ENCODE data around the gene FTH1. TPM values are rescaled to one million over a fixed set of nuclear protein-coding genes. Genes with fewer than 3 reads are reported as not detected.
A peak's percentile ranks its signal among the peaks of the same experiment; 100 is the strongest.

FTH1 gene
- total RNA-seq, 1 experiment from 2014 or later: 2,410 TPM

DNA sequence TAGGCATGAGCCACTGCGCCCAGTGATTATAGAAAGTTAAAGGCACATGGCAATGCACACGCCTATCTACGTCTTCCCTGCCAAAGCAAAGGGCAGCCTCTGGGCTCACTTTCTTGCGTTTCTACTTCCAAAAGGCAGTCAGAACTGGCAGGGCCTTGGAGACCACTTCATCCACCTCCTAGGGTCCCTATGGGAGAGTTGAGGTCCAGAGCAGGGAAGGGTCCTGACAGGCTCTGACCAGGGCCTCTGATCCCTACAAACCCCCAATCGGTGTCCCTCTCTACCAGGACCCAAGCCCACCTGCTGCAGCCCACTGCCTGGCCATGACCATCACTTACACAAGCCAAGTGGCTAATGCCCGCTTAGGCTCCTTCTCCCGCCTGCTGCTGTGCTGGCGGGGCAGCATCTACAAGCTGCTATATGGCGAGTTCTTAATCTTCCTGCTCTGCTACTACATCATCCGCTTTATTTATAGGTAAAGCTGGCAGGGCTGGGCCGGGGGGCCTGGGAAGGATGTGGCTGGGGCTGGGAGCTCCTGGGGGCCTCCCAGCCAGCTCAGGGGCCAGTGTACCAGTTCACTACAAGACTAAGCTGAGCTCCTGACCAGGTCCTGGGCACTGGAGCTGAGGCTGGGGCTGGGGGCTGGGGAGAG is 15.8 kb downstream of the FTH1 start:
- no peak for DNase-seq (ENCODE audit: extremely low read depth, low read depth)

DNA sequence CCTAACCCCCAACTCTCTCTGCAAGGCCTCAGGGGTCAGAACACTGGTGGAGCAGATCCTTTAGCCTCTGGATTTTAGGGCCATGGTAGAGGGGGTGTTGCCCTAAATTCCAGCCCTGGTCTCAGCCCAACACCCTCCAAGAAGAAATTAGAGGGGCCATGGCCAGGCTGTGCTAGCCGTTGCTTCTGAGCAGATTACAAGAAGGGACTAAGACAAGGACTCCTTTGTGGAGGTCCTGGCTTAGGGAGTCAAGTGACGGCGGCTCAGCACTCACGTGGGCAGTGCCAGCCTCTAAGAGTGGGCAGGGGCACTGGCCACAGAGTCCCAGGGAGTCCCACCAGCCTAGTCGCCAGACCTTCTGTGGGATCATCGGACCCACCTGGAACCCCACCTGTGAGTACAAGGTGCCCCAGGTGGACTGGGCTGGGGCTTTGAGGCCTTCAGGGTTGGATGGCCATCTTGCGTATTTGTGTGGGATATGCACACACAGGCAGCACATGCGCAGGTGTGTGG is 17.3 kb downstream of the FTH1 start, which contains the start of gene BEST1:
Gene BEST1, plus strand, starts transcription at position 317 of the 513 bp plus-strand sequence. CDS start 1,456 bp downstream, outside the sequence.
- DNase-seq (ENCODE audit: extremely low read depth, low read depth): no peak

DNA sequence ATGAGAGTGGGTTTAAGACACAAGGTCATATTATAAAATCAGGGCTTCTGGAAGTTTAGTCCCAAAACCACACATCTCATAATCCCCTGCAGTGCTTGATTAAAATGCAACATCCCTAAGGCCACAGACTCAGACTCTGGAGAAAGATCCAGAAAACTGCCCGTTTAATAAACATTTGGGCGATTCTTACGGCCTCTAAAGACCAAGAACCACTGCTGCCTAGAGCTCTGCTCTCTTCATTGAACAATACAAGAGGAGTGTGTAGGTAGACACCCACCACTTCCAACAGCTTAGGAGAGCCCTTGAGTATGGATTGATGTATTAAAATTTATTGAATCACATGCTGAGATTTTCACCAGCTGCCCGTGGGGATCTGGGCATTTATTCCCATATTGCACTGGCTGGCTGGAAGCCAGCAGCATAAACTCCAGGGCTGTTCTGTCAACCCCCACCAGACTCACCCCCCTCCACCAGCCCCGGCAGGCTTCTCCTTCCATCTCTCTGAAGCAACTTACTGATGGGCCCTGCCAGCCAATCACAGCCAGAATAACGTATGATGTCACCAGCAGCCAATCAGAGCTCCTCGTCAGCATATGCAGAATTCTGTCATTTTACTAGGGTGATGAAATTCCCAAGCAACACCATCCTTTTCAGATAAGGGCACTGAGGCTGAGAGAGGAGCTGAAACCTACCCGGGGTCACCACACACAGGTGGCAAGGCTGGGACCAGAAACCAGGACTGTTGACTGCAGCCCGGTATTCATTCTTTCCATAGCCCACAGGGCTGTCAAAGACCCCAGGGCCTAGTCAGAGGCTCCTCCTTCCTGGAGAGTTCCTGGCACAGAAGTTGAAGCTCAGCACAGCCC is 18.0 kb downstream of the FTH1 start:
- DNase-seq (ENCODE audit: extremely low read depth, low read depth): peak; percentile 94

DNA sequence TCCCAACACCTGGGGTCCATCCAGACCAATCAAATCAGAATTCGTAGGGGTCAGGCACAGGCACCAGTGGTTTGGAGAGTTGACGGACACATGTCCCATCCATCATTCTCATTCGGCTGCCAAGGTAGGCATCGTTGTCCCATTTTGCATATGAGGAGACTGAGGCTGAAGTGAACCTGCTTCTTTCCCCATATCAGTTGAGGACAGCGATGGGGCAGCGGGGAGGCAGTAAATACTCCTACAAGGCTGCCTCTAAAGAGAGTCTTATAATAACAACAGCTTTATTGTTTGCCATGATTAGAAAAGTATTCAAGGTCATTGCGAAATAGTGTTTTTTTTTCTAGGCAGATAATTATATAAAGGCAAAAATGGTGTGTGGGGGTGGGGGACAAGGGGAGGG is 18.9 kb downstream of the FTH1 start:
- DNase-seq (ENCODE audit: extremely low read depth, low read depth): no peak

DNA sequence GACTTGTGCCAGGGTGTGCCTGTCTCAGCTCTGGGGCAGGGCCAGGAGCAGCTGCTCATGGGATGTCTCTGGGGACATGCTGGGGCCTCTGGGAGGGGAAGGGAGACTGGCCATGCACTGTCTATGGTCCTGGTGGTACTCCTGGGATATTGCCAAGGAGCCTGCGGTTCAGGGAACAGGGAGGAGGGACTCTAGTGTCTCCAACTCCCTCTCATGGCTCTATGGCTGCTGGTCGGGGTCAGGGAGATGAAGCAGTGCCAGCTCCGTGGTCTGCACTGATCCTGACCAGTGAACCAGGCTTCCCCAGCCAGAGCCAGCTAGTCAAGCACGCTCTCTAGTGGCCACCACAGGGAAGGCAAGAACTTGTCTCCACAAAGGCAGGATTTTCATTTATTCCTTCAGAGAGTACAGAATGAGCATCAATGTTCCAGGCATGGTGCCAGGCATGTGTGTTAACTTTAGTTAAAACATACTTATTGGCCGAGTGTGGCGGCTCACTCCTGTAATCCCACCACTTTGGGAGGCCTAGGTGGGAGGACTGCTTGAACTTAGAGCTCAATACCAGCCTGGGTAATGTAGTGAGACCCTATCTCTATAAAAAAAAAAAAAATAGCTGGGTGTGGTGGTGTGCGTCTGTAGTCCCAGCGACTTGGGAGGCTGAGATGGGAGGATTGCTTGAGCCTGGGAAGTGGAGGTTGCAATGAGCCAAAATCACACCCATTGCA is 19.8 kb downstream of the FTH1 start:
- DNase-seq (ENCODE audit: extremely low read depth, low read depth): peak; percentile 81

DNA sequence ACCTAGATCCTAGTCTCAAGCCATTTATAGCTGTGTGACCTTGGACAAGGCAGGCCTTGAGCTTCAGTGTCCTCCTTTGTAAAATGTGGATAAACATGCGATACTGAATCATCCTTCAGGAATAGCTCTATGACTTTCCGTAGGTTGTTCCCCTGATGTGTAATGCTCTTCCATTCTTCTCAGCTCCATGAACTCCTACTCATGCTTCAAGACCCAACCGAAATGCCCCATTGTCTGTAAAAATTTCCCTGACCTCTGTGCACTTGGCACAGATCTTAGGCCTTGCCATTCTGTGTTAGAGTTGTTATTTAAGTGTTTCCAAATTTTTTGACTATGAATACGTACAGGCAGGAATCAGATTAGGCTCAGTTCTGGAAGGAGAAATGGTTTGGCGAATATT is 20.5 kb downstream of the FTH1 start:
- DNase-seq (ENCODE audit: extremely low read depth, low read depth): no peak

DNA sequence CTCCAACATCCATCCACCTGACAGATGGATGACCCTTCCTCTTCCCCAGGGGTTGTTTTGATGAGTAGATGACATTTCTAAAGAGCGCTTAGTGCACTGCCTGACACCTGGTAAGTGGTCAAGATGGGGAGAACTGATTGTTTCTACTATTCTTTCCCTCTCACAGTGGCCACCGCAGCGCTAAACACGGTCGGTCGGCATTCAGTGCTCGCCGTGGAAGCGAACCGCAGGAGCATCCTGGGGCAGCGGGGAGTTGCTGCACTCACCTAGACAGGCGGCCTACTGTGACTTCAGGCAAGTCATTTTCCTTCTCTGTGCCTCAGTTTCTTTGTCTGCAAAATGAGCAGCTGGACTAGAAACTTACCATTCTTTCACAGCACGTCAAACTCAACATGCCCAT is 22.2 kb downstream of the FTH1 start:
- no peak for DNase-seq (ENCODE audit: extremely low read depth, low read depth)

DNA sequence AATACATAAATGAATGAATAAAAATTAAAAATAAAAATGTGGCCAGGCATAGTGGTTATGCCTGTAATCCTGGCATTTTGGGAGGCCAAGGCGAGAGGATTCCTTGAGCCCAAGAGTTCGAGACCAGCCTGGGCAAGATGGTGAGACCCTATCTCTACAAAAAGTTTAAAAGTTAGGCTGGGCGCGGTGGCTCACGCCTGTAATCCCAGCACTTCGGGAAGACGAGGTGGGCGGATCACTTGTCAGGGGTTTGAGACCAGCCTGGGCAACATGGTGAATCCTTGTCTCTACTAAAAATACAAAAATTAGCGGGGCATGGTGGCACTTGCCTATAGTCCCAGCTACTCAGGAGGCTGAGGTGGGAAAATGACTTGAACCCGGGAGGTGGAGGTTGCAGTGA is 27.0 kb downstream of the FTH1 start:
- no peak for DNase-seq (ENCODE audit: extremely low read depth, low read depth)

DNA sequence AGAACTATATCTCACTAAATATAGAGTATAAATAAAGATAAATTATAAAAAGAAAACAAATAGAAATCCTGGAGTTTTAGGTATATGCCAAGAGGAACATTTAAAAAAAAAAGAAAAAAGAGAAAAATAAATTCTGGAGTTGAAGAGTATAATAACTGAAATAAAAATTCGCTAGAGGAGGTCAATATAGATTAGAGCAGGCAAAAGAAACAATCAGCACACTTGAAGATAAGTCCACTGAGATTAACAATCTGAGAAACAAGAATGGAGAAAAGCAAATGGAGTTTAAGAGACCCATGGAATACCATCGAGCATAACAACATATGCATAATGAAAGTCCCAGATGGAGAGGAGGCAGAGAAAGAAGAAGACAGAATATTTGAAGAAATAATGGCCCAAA is 31.6 kb downstream of the FTH1 start:
- no peak for DNase-seq (ENCODE audit: extremely low read depth, low read depth)

DNA sequence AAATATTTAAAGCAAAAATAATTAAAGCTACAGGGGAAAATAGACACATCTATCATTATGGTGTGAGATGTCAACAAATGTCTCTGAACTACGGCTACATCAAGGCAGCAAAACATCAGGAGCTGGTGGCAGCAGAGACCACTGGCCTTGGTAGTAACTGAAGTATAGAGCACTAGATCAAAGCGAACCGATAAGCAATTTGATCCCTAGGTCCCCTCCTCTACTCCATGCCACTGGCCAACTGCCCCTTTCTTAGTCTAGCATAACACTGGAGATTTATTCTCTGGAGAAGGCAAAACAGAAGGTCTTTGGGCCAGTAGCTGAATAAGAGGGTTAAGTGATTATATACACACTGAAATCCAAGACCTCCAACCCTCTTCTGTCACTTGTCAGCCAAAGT is 36.5 kb downstream of the FTH1 start:
- no peak for DNase-seq (ENCODE audit: extremely low read depth, low read depth)

DNA sequence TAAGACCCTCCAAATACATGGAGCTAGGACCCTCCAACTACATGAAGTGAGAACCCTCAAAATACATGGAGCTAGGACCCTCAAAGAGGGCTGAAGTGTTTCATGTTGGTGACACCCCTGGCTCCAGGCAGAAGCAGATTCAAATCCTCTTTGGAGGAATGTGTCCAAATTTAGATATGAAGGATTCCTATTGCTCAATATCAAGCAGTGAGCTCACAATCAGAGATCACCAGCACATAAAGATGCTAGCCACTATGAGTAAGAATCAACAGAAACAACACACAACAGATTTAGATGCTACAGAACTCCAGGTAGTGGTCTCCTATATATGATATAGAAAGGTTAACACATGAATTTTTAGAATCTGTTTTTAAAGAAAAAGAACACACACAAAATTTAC is 38.8 kb downstream of the FTH1 start:
- no peak for DNase-seq (ENCODE audit: extremely low read depth, low read depth)

DNA sequence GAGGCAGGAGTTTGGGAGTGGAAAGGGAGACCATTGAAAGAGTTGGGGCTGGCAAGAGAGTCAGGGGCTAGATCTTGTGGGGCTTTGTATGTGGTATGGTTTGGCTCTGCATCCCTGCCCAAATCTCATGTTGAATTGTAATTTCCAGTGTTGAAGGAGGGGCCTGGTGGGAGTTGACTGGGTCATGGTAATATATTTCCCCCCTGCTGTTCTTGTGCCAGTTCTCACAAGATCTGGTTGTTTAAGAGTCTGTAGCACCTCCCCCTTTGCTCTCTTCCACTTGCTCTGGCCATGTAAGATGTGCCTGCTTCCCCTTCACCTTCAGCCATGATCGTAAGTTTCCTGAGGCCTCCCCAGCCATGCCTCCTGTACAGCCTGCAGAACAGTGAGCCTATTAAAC is 39.9 kb downstream of the FTH1 start:
- no peak for DNase-seq (ENCODE audit: extremely low read depth, low read depth)

DNA sequence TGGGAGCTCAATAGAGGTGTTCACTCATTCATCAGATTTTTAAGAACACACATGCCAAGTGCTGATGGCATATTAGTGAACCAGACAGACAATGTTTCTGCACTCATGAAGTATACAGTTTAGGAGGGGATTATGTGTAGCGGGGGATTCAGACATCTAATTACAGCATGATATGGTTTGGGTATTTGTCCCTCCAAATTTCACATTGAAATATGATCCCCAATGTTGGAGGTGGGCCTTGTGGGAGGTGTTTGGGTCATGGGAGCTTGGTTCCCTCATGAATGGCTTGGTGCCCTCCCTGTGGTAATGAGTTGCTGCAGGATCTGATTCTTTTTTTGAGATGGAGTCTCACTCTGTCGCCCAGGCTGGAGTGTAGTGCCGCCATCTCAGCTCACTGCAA is 41.2 kb downstream of the FTH1 start:
- DNase-seq (ENCODE audit: extremely low read depth, low read depth): no peak

DNA sequence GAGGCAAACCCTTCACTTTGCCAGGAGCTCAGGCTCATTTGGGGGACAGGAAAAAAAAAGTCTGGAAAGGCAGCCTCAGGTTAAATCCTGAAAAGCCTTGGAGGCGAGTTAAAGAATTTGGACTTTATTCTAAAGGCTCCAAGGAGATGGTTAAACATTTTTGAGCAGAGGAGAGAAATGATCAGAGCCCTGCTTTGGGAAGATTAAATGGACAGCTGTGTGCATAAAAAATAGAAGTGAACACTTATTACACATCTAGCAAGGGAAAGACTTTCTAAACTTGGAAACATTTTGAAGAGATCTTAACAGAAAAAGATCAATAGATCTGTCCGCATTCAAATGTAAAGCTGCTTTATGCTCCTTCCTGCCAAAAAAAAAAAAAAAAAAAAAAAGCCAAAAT is 41.7 kb downstream of the FTH1 start:
- no peak for DNase-seq (ENCODE audit: extremely low read depth, low read depth)

DNA sequence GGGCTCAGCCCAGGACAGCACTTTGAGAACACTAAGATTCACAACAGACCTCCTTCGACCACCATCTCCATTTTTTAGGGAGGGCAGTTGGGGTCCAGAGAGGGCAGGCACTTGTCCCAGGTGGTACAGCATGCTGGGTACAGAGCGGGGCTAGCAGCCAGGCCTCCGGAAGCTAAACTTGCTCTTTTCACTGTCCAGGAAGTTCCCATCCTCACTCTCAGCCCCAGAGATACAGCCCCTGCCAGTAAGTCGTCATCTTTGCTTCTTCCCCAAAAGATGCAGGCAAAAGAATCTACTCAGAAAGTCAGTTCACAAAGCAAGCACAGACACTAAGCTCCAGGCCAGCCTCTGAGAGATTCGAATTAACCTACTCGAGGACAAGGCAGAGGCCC is 43.4 kb downstream of the FTH1 start:
- DNase-seq (ENCODE audit: extremely low read depth, low read depth): no peak

DNA sequence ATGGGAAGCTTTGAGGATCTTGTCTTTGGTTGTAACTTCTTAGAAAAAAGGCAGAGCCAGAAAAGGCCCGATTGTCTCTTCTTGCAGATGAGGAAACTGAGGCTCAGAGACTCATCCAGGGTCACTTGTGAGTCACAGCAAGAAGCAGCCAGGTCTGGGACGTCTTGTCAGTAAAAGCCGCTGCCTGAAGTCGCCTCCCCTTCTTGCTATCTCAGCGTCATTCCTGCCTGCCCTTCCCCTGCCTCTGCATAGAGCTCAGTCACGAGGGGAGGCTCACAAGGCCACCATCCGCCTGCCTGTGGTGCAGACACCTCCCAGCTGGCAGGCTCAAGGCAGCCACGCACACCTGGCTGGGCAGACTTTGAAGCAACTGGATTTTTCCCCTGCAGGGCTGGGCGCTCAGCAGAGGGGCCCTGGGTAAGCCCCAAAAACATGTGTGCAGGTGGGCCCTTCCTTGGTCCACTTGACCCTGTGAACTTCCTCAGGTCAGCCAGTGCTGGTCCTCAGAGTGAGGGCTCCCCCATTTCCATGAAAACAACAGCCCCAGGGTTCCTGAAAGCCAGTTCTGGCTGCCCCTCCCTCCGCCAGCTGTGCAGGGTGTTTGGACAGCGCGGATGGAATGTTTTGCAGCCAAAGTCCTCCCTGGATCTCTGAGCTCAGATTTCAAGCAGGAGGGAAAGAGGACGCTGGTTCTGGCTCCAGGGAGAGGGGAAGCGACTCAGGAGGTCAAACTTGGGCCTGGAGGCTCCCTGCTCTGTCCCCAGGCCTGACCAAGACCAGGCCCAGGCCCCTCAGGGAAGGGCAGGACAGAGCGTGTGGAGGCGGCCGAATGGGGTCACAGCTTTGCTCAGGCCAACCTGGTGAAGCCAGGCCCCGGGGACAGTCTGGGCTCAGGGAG is 44.0 kb downstream of the FTH1 start:
- DNase-seq (ENCODE audit: extremely low read depth, low read depth): no peak

DNA sequence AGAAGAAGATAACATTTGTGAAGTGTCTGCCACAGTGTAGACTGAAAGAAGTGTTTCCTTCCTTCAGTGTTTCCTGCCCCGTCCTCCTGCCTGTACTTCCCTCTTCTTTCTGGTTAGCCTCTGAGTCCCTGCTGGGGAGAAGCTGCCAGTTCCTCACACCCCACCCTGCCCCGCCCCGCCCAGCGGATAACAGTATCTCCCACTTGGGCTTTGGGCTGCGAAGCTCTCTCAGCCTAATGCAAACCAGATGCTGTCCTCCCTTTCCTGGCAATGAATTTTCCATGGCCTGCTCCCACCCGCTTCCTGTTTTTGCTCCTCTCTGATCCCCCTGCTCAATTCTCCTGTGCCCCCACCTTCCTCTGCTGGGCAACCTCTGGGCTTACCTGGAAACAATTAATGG is 44.9 kb downstream of the FTH1 start:
- DNase-seq (ENCODE audit: extremely low read depth, low read depth): no peak

DNA sequence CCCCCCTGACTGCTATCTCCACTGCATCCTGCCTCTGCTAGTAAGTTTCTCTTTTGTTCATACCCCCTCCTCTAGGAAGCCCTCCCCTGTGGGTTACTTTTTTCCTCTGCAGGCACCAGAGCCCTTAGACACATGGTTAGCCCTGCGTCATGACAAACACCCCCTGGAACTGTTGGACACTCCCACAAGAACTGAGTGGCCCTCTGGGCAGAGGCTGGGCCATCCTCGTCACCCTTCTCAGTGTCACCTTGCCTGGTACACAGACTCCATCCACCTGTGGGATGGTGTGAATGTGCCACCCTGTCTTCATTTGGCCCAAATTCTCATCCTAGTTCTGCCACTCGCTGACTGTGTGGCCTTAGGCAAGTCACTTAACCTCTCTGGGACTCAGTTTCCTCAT is 46.0 kb downstream of the FTH1 start:
- DNase-seq (ENCODE audit: extremely low read depth, low read depth): no peak

DNA sequence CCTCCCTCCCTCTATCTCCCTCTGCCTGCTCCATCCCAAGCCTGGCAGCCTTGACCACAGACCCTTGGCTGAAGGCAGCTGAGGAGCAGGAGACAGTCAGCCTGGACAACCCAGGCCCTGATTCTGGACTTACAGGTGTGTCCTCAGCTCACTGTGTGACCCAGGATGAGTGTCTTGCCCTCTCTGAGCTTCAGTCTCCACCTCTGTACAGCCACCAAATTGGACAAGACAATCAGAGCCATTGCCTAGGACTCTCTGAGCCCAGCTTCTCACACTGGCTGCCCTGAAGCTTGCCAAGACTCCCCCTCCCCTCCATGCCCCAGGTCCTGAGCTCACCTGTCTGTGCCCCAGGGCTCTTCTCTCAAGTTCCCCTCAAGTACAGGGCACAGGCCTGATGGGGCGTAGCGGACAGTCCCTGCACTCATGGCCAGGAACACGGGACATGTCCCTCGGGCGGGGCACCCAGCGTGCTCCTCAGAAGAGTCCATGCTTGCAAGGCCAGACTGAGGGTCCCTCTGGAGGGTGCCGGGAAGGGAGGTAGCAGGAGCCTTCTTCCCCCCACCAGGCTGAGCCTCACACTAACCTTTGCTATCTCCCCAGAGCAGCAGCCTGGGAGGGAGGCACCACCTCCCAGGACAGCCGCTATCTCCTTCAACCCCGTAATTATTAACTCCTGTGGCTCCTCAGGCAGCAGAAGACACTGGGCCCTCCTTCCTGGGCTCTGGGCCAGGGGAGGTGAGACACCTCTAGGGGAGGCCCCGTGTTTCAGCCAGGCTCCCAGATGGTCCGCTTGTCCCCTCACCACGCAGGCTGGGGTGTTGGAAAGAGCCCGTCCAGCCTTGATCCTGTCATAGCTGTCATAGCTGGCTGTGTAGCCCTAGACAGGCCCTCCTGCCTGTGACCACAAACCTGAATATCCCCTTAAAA is 47.5 kb downstream of the FTH1 start:
- no peak for DNase-seq (ENCODE audit: extremely low read depth, low read depth)

Measured in NCI-H460 (cell line).